ENCODE measurements around the gene TLCD3B. TPM values are rescaled to one million over a fixed set of nuclear protein-coding genes. Genes with fewer than 3 reads are reported as not detected.

The TLCD3B gene
- total RNA-seq, 3 donors from 2014 or later: 0.38 to 0.46 TPM; not detected in 1

- ATAC-seq (no peak), DNase-seq (no peak)
- peaks cover 3% of the 10 kb centered on the region for H3K4me1 ChIP-seq (ENCODE audit: low read depth)
- no peaks in the 10 kb centered on the region for H3K36me3 ChIP-seq (ENCODE audit: low read depth)
- intact Hi-C loops (cut with DNase I, micrococcal nuclease): loop anchor here in 1 of 2 donors (10.0 kb wide), 1 partner anchor 322 kb away; no protein-coding TSS in a partner anchor
- H3K4me3 ChIP-seq: no peak overlapping the region
- TF ChIP-seq CTCF (IDR thresholded peaks at IDR 0.05): no peak
- H3K9me3 ChIP-seq: no peaks in the 10 kb centered on the region
These were observed 4.6 kb downstream of the TLCD3B start for GRCh38 chr16:30026449-30026848.

- no peaks in the 10 kb centered on the region for H3K9me3 ChIP-seq
- ATAC-seq: no peak
- H3K4me1 ChIP-seq (ENCODE audit: low read depth): peaks cover 4% of the 10 kb centered on the region
- DNase-seq: no peak
- TF ChIP-seq CTCF (IDR thresholded peaks at IDR 0.05): no peak
- intact Hi-C loops (cut with DNase I, micrococcal nuclease): loop anchor here in 1 of 2 donors (10.0 kb wide), 1 partner anchor 321 kb away; no protein-coding TSS in a partner anchor
- no peak overlapping the region for H3K4me3 ChIP-seq
- no peaks in the 10 kb centered on the region for H3K36me3 ChIP-seq (ENCODE audit: low read depth)
These were observed 5.5 kb downstream of the TLCD3B start for GRCh38 chr16:30025574-30025973.

- ATAC-seq (no peak), DNase-seq (no peak)
- peaks cover 4% of the 10 kb centered on the region for H3K4me1 ChIP-seq (ENCODE audit: low read depth)
- no peak for TF ChIP-seq CTCF (IDR thresholded peaks at IDR 0.05)
- H3K36me3 ChIP-seq (ENCODE audit: low read depth): no peaks in the 10 kb centered on the region
- no peak overlapping the region for H3K4me3 ChIP-seq
- no peaks in the 10 kb centered on the region for H3K9me3 ChIP-seq
- intact Hi-C loops (cut with DNase I, micrococcal nuclease): loop anchor here in 1 of 2 donors (10.0 kb wide), 1 partner anchor 320 kb away; no protein-coding TSS in a partner anchor
These were observed 5.9 kb downstream of the TLCD3B start for GRCh38 chr16:30025156-30025555.

- ATAC-seq (no peak), DNase-seq (no peak)
- Histone ChIP-seq H3K4me3 (no peak overlapping the region), H3K9me3 (no peaks in the 10 kb centered on the region), H3K4me1 (ENCODE audit: low read depth) (peaks cover 4% of the 10 kb centered on the region), H3K36me3 (ENCODE audit: low read depth) (no peaks in the 10 kb centered on the region)
- intact Hi-C loops (cut with DNase I, micrococcal nuclease): loop anchor here in 1 of 2 donors (10.0 kb wide), 1 partner anchor 320 kb away; no protein-coding TSS in a partner anchor
- no peak for TF ChIP-seq CTCF (IDR thresholded peaks at IDR 0.05)
These were observed 6.6 kb downstream of the TLCD3B start for GRCh38 chr16:30024451-30024850.

GRCh38 chr16:30023586-30023985, 7.5 kb downstream of the TLCD3B start:
- Histone ChIP-seq H3K36me3 (ENCODE audit: low read depth) (no peaks in the 10 kb centered on the region), H3K9me3 (no peaks in the 10 kb centered on the region), H3K4me1 (ENCODE audit: low read depth) (peaks cover 4% of the 10 kb centered on the region), H3K4me3 (no peak overlapping the region)
- DNase-seq (no peak), ATAC-seq (no peak)
- intact Hi-C loops (cut with DNase I, micrococcal nuclease): loop anchor here in 1 of 2 donors (10.0 kb wide), 1 partner anchor 319 kb away; no protein-coding TSS in a partner anchor
- TF ChIP-seq CTCF (IDR thresholded peaks at IDR 0.05): no peak
